K562 (cell line): ENCODE data around the gene CDNF. TPM values are rescaled to one million over a fixed set of nuclear protein-coding genes. Genes with fewer than 3 reads are reported as not detected.

ENCODE experiments used
- ATAC-seq: fragments of 200-7000 bp; cut with Tn5 transposase; 3 replicates; pipeline ENCODE4 v1.9.1; 2020; ENCODE audit warnings: moderate library complexity
- BruUV-seq: library from RNA; stranded (reverse); fragments of 400-500 nt; replicated peaks from 2 replicates; lab custom pipeline; 2021; lab: Mats Ljungman, UMichigan
- CTCF ChIA-PET: fragments of 300-600 bp; formaldehyde crosslinking; extraction: SDS; loops from one replicate; lab custom pipeline; 2021; ENCODE audit warnings: low intra/inter-chr PET ratio; lab: Yijun Ruan, JAX
- POLR2A ChIA-PET: fragments of 300-600, 350-650 bp; sonication (Branson Sonifier 250); formaldehyde crosslinking; extraction: SDS; loops from one replicate; lab custom pipeline; 2021; ENCODE audit warnings: antibody characterized with exemption, inconsistent platforms; lab: Yijun Ruan, JAX
- DNase-seq, 4 experiments: peaks; one replicate each; pipeline versions ENCODE4 v3.0.0 to v3.0.0-alpha.2; 2011 to 2018; ENCODE audit warnings: low spot score in 3 of 4, mixed read lengths in 3 of 4; ENCODE audit errors: extremely low read depth in 1 of 4
- FAIRE-seq: peaks from 2 replicates; lab custom pipeline; 2011; peaks lifted over from hg19 to GRCh38; lab: Jason Lieb, UNC
- H2AFZ ChIP-seq: 2 replicates; pipeline ENCODE4 v1.6.0; 2011; ENCODE audit warnings: low read depth, low read length, control low read depth, inconsistent platforms
- H3K27ac ChIP-seq: fragments of 200-600 bp; 3 replicates; pipeline ENCODE4 v1.8.0; 2011; ENCODE audit warnings: low read depth, mild to moderate bottlenecking, control low read depth, inconsistent platforms, low read length, moderate library complexity, mixed read lengths; ENCODE audit errors: extremely low read depth
- H3K27me3 ChIP-seq, 2 experiments: fragments of 300-600 bp in 1 of 2; 2 replicates in 1 of 2; 3 replicates in 1 of 2; pipeline versions ENCODE4 v1.6.0 to v1.8.0; 2011; ENCODE audit warnings: inconsistent platforms in 2 of 2, low read length in 2 of 2, mild to moderate bottlenecking in 1 of 2, mixed read lengths in 1 of 2, moderate library complexity in 1 of 2; ENCODE audit not compliant: control insufficient read depth in 2 of 2, insufficient read depth in 2 of 2
- H3K36me3 ChIP-seq: fragments of 300-600 bp; 3 replicates; pipeline ENCODE4 v1.8.0; 2011; ENCODE audit warnings: mild to moderate bottlenecking, low read length, inconsistent platforms; ENCODE audit not compliant: control insufficient read depth, insufficient read depth
- H3K4me1 ChIP-seq, 2 experiments: fragments of 200-600 bp in 1 of 2; replicated peaks in 1 of 2; 2 replicates in 1 of 2; 3 replicates in 1 of 2; pipeline versions ENCODE4 v1.5.1 to v1.8.0; 2011; ENCODE audit warnings: inconsistent platforms in 2 of 2, low read length in 2 of 2, mild to moderate bottlenecking in 1 of 2, mixed read lengths in 1 of 2, moderate library complexity in 1 of 2; ENCODE audit not compliant: control insufficient read depth in 2 of 2, insufficient read depth in 2 of 2
- H3K4me2 ChIP-seq: 2 replicates; pipeline ENCODE4 v1.6.1; 2011; ENCODE audit warnings: low read length, control low read depth, inconsistent platforms, mixed read lengths; ENCODE audit not compliant: insufficient read depth
- H3K4me3 ChIP-seq: fragments of 200-600 bp; sonication (generic), shearing (Covaris generic); 2 replicates; pipeline ENCODE4 v1.5.1; 2016; ENCODE audit warnings: control low read depth, inconsistent platforms
- H3K79me2 ChIP-seq: fragments of 200-600 bp; 3 replicates; pipeline ENCODE4 v1.8.0; 2011; ENCODE audit warnings: low read length, inconsistent platforms; ENCODE audit not compliant: control insufficient read depth, insufficient read depth
- H3K9ac ChIP-seq, 2 experiments: 2 replicates each; pipeline versions ENCODE4 v1.6.0 to v1.6.1; 2011; ENCODE audit warnings: low read depth in 2 of 2, low read length in 2 of 2, control low read depth in 1 of 2, inconsistent platforms in 1 of 2, mild to moderate bottlenecking in 1 of 2, mixed read lengths in 1 of 2; ENCODE audit not compliant: insufficient read depth in 1 of 2
- H3K9me1 ChIP-seq: one replicate; pipeline ENCODE4 v1.6.0; 2011; ENCODE audit warnings: inconsistent platforms, mild to moderate bottlenecking, low read length, moderate library complexity; ENCODE audit not compliant: control insufficient read depth, insufficient read depth
- H3K9me3 ChIP-seq: replicated peaks from 2 replicates; pipeline ENCODE4 v1.5.1; 2011; ENCODE audit warnings: low read depth, low read length, inconsistent platforms; ENCODE audit not compliant: control insufficient read depth, insufficient read depth
- H4K20me1 ChIP-seq: replicated peaks from 2 replicates; pipeline ENCODE4 v1.6.1; 2011; ENCODE audit warnings: low read length, inconsistent platforms, mixed read lengths; ENCODE audit not compliant: control insufficient read depth, insufficient read depth
- CEBPB ChIP-seq: fragments of 450-650 bp; IDR thresholded peaks from 2 replicates; pipeline ENCODE4 v1.6.1; 2016; ENCODE audit warnings: missing genetic modification characterization, missing compliant biosample characterization
- CEBPG ChIP-seq, 3 experiments: fragments of 200-800 bp in 1 of 3; sonication (Bioruptor generic) in 1 of 3; sonication (generic) in 1 of 3; formaldehyde crosslinking in 1 of 3; IDR thresholded peaks in 2 of 3; conservative IDR thresholded peaks in 1 of 3; 2 replicates each; pipeline versions ENCODE4 v1.6.1 to v1.8.0; 2016 to 2022; ENCODE audit warnings: missing compliant biosample characterization in 2 of 3, missing genetic modification characterization in 2 of 3, mild to moderate bottlenecking in 1 of 3, missing genetic modification reagents in 1 of 3
- COPS2 ChIP-seq: fragments of 450-650 bp; conservative IDR thresholded peaks from 2 replicates; pipeline ENCODE4 v1.6.1; 2016; ENCODE audit warnings: mild to moderate bottlenecking, moderate library complexity
- NFE2L1 ChIP-seq: fragments of 450-650 bp; IDR thresholded peaks from 2 replicates; pipeline ENCODE4 v1.6.1; 2016; ENCODE audit warnings: missing genetic modification characterization, low read depth, mild to moderate bottlenecking, missing compliant biosample characterization, moderate library complexity, borderline replicate concordance
- ZNF324 ChIP-seq: fragments of 250-450 bp; sonication (Bioruptor Pico); IDR thresholded peaks from 2 replicates; pipeline ENCODE4 v1.4.0; 2020; ENCODE audit warnings: mild to moderate bottlenecking
- WGBS: fragments of 100-300 bp; shearing (Covaris generic); methylation state at CpG from one replicate; pipeline ENCODE4 v1.1.6; 2016; ENCODE audit warnings: low coverage, mixed read lengths; ENCODE audit not compliant: insufficient coverage; ENCODE audit errors: missing lambda C conversion rate; 5-methylcytosine and 5-hydroxymethylcytosine counted together
- in situ Hi-C: fragments of 300-500 bp; cut with MboI; formaldehyde crosslinking; loops from 4 replicates; pipeline ENCODE4 v1.15.0; 2018; ENCODE audit warnings: inconsistent platforms, mixed read lengths
- intact Hi-C: fragments of 100-400 bp; cut with micrococcal nuclease; formaldehyde crosslinking; loops from 2 replicates; pipeline ENCODE4 v1.14.2; 2022
- polyA plus RNA-seq, 8 experiments: library from polyadenylated mRNA; depleted of rRNA in 4 of 8; stranded (reverse) in 5 of 8; unstranded in 3 of 8; fragments of >200 nt; fragmentation: Nextera tagmentation in 2 of 8; fragmentation: Illumina TruSeq in 1 of 8; extraction: Ambion mirVana in 2 of 8; extraction: Trizol in 1 of 8; gene quantifications; 2 replicates each; pipeline versions ENCODE4 v1.2.1 to v1.2.3, GENCODE V29; 2011 to 2014; ENCODE audit warnings: inconsistent platforms in 1 of 8, missing spikeins in 1 of 8
- total RNA-seq, 7 experiments: library from RNA; depleted of rRNA in 6 of 7; stranded (reverse); fragments of >200 nt in 6 of 7; fragmentation: Illumina TruSeq in 2 of 7; extraction: Trizol in 2 of 7; gene quantifications; 2 replicates each; pipeline versions ENCODE4 v1.2.1 to v1.2.3, GENCODE V29; 2011 to 2021; ENCODE audit warnings: low replicate concordance in 1 of 7
- TF ChIP-seq, protein P1 (sequence below): fragments of 250-450 bp; sonication (Bioruptor Pico); IDR thresholded peaks from 2 replicates; pipeline ENCODE4 v1.4.0; 2020

Gene CDNF
- total and polyA plus RNA-seq, 9 of the 15 experiments (the other 6 are each of a cell fraction or from before 2014, with no cell fraction given): 0.18 to 1.6 (median 0.61) TPM

DNA sequence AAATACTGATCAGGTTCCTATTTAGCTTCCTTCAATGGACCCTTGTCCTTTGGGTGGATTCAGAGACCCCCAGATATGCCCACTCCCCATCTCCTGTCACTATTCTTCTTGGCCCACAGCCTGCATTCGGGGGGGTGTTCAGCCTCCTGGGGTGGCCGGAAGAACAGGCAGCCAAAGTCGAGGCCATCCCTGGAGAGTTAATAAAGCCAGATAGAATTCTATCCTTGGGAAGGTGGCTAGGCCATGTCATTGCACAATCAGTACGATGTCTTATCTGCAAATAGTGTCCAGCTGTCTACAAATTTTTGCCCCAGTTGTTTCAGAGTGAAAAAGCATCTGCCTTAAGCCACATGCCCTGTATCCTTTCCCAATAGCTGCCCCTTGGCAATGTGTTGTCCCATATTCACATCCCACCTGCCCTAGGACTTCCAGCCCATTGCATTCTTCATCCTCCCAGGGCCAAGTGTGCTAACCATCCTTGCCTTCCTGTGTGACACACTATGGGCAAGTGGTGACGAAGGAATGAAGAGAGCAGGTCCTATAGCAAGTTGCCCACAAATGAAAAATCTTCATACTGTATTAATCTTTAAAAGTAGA lies 53.3 kb downstream of the CDNF start:
- Histone ChIP-seq H3K4me3 (no peak overlapping the region), H3K36me3 (no peaks in the 10 kb centered on the region), H3K9ac (no peak overlapping the region), H3K4me2 (no peak overlapping the region), H3K4me1 (no peaks in the 10 kb centered on the region), H3K9me1 (no peaks in the 10 kb centered on the region), H2AFZ (no peak overlapping the region), H3K27me3 (peaks cover 6 to 12% of the 10 kb centered on the region in 2 experiments; a peak in 3 of 5 replicates), H3K27ac (no peak overlapping the region), H3K9me3 (no peaks in the 10 kb centered on the region; the same call in 1 of the 2 replicates), H3K79me2 (no peaks in the 10 kb centered on the region), H4K20me1 (no peaks in the 10 kb centered on the region)
- 3% methylated on average over 5 of the region's 5 CpGs for WGBS
- TF ChIP-seq CEBPB: peak; percentile 54; the same call in 1 of the 2 replicates
- TF ChIP-seq COPS2: no peak
- TF ChIP-seq ZNF324 (CRISPR knock-in tag): peak; percentile 81; the same call in 1 of the 2 replicates
- TF ChIP-seq CEBPG (CRISPR knock-in tag; IDR thresholded peaks at IDR 0.05): no peak
- peak in 1 of 2 experiments; percentile 21; a peak in 1 of 4 replicates for TF ChIP-seq CEBPG (tag; conservative IDR thresholded peaks at IDR 0.05 in 1 of 2, IDR thresholded peaks at IDR 0.05 in 1 of 2)
- TF ChIP-seq NFE2L1 (tag): no peak
- TF ChIP-seq, protein P1, sequence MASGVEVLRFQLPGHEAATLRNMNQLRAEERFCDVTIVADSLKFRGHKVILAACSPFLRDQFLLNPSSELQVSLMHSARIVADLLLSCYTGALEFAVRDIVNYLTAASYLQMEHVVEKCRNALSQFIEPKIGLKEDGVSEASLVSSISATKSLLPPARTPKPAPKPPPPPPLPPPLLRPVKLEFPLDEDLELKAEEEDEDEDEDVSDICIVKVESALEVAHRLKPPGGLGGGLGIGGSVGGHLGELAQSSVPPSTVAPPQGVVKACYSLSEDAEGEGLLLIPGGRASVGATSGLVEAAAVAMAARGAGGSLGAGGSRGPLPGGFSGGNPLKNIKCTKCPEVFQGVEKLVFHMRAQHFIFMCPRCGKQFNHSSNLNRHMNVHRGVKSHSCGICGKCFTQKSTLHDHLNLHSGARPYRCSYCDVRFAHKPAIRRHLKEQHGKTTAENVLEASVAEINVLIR (CRISPR knock-in tag): no peak
- intact Hi-C loops (no loop called here), in situ Hi-C loops (no loop called here)
- FAIRE-seq: no peak
- no peak for ATAC-seq
- BruUV-seq: no TSS peak
- CTCF ChIA-PET: no interaction called here
- no peak for DNase-seq
- POLR2A ChIA-PET: no interaction called here
